Stimulated activated CD4-positive, alpha-beta T cell treated with anti-CD3 and anti-CD28 coated beads, Interleukin-4, amount 100 ng/mL, for 24 hours (primary cell): Measurements from ENCODE around the gene PLA2G3.
"Not testable (repeated sequence)": the region's sequence is repeated elsewhere in the genome, so short reads cannot be mapped to it uniquely, and the experiment has no call there.

Experiments used
- DNase-seq: peaks from one replicate; pipeline ENCODE4 v3.0.0-alpha.2; 2020

PLA2G3 gene

DNA sequence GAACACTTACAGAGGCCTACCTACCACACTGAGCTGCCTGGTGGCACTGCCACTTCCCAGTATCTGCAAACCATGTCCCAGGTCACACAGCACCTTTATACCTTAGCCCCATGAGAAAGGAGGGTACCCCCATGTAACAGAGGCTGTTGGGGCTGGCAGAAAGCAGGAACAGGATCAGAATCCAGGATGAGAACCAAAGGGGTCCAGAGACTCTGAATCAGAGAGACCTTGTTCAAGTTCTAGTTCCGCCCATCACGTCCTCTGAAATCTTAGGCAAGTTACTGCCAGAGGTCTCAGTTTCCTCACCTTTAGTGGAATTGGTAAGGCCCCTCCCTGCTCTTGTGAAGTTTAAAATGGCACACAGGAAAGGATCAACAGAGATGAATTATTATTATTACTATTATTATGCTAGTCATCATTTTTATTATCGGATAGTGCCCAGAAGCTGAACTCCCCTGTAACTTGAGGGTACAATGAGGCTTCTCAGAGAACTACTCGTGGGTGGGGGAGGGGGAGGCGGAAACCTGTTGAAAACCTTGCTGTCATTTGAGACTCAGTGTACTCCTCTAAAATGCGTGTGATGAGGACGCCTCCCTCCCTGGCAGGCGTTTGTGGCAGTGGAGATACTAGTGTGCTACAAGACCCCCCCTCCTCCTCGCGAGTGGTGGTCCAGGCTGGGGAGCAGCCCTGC, 42.2 kb downstream of the PLA2G3 start:
- DNase-seq: no peak

DNA sequence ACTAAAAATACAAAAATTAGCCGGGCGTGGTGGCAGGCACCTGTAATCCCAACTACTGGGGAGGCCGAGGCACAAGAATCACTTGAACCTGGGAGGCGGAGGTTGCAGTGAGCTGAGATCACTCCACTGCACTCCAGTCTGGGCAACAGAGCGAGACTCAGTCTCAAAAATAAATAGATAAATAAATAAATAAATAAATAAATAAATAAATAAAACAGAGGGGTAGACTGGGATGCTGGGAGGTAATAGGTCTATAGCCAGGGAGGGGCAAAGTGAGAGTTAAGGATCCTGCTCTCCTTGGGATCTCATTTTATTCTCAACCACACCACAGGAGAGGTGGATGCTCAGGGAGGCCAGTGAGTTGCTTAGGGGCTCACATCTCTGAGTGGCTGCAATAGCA, 42.8 kb downstream of the PLA2G3 start:
- not testable (repeated sequence) for DNase-seq

DNA sequence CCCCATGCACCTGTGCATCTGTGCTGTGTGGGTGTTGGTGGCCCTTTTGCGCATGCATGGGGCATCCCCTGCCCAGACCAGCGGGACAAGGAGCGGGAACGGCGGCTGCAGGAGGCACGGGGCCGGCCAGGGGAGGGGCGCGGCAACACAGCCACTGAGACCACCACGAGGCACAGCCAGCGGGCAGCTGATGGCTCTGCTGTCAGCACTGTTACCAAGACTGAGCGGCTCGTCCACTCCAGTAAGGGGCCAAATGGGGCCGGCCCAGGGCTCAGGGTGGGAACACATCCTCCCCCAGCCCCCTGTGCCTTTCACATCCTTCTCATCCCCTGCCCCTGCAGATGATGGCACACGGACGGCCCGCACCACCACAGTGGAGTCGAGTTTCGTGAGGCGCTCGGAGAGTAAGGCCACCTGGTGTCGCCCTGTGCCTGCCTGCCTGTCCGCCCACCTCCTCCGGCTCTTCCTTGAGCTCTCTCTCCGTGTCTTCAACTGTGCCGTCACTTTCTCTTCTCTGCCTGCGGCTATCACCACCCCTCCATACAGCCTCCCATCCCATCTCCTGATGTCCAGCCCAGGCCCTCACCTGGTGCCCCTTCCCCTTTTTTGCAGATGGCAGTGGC, 43.5 kb downstream of the PLA2G3 start:
- no peak for DNase-seq

DNA sequence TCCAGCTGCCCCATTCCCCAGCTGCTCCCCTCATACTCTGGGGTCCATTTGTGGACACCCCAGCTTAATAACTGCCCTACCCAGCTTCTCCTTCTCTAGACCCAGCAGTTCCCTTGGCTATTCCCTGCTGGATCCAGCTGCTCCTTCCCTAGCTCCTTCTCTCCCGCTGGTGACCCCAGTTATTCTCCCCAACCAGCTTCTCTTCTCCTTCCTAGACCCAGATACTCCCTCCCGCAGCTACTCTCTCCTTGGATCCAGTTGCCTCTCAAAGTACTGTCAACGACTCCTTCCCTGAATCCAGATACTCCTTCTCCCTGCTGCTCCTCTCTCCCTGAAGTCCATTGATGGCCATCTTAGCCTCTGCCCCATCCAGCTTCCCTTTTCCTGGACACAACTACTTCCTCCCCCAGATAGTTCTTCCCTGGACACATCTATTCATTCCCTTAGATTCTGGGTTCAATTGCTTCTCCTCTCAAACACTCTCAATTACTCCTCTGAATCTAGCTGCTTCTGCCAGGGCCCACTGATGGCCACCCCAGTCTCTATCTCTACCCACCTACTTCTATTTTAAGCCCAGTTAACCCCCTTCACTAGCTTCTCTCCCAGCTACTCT, 44.6 kb downstream of the PLA2G3 start:
- no peak for DNase-seq

DNA sequence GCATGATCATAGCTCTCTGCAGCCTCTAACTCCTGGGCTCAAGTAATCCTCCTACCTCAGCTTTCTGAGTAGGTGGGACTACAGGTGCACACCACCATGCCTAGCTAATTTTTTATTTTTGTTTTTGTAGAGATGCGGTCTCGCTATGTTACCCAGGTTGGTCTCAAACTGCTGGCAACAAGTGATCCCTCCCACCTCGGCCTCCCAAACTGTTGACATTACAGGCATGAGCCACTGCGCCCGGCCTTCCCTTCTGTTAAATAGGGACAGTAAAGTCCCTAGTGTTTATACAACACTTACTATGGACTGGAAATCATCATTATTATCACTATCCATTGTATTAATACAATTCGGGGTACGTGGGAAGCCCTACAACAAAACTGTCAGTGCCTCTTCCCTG, 45.6 kb downstream of the PLA2G3 start:
- DNase-seq: no peak

DNA sequence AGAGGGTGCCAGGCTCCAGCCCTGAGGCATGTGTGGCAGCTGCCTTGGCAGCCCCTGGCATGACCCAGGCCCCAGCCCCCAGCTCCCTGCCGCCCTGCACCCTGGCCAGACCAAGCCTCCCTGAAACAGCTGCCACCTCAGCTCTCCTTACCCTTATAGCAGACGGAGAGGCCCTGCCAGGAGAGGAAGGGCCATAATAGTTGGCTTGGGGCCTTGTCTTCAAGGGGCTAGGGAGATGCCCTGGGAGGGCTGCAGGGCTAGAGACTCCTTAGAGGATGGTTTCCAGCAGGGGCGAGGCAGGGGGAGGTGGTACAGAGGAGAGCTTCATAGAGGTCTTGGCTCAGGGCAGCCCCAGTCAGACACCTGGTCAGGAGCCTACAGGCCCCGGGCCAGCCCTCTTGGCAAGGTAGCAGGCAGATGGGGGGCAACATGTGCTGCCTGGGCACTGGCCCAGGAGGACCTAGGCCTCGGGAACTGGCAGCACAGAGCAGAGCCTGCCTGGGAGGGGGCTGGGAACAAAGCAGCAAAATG, 46.2 kb downstream of the PLA2G3 start:
- no peak for DNase-seq

DNA sequence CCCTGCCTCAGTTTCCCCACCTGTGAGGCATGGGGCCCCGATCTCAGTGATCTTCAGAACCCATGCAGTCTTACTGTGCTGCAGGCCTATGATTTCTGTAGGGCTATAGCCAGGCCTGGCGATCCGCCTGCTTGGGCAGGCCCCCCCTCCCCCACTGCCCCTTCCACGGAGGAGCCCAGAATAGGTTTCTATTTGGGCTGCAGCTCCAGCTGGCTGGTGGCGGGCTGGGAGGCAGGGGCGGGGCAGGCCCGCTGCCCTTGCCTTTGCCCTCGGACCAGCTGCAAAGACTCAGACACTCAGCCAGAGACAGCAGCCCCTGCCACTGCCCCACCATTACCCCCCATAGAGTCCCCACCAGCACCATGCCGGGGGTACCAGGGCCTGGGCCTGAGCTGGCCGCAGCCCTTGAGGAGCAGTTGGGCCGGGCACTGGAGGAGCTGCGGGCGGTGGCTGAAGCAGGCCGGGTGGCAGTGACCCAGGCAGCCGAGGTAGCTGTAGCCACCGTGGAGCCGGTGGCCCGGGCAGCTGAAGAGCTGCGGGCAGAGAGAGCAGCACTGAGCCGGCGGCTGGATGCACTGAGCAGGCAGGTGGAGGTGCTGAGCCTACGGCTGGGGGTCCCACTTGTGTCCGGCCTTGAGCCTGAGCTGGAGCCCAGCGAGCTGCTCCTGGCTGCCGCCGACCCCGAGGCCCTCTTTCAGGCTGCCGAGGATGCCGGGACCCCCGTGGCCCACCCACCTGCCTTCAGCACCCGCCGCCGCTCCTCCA, 47.0 kb downstream of the PLA2G3 start:
- no peak for DNase-seq

DNA sequence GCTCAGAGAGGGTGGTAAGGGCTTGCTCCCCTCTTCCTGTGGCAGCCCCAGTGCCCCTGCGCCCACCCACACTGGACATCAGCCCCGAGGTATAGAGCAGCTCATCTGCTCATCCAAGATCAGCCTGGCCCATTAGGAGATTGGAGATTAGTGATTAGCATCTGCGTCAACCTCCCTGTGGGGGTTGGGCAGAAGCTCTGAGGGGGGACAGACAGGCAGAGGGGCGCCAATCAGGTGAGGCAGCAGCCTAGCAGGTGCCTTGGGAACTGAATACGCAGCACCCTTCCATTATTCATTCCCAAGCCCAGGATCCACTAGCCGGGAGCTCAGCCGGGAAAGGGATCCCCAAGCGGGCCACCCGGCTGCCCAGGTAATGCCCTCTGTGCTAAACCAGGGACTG, 48.1 kb downstream of the PLA2G3 start:
- no peak for DNase-seq

DNA sequence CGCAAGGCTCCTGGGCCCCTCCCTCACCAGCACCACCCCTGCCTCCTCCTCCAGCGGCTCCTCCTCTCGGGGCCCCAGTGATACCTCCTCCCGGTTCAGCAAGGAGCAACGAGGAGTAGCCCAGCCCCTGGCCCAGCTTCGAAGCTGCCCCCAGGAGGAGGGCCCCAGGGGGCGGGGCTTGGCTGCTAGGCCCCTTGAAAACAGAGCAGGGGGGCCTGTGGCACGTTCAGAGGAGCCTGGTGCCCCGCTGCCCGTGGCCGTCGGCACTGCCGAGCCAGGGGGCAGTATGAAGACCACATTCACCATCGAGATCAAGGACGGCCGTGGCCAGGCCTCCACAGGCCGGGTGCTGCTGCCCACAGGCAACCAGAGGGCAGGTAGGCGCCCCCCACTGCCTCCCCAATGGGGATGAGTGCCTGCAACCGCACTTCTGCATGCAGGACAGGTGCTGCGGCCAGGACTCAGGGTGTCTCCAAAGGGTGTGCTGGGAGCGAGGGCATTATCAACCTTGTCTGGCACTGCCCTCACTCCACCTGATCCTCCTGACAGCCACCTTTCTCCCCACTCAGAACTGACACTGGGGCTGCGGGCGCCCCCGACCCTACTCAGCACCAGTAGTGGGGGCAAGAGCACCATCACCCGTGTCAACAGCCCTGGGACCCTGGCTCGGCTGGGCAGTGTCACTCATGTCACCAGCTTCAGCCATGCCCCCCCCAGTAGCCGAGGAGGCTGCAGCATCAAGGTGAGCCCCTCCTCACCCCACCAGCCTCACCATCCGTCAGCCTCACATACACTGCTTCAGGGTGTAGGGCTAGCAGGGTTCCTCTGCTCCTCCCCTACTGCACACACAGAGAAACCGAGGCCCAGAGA, 49.0 kb downstream of the PLA2G3 start:
- DNase-seq: no peak

DNA sequence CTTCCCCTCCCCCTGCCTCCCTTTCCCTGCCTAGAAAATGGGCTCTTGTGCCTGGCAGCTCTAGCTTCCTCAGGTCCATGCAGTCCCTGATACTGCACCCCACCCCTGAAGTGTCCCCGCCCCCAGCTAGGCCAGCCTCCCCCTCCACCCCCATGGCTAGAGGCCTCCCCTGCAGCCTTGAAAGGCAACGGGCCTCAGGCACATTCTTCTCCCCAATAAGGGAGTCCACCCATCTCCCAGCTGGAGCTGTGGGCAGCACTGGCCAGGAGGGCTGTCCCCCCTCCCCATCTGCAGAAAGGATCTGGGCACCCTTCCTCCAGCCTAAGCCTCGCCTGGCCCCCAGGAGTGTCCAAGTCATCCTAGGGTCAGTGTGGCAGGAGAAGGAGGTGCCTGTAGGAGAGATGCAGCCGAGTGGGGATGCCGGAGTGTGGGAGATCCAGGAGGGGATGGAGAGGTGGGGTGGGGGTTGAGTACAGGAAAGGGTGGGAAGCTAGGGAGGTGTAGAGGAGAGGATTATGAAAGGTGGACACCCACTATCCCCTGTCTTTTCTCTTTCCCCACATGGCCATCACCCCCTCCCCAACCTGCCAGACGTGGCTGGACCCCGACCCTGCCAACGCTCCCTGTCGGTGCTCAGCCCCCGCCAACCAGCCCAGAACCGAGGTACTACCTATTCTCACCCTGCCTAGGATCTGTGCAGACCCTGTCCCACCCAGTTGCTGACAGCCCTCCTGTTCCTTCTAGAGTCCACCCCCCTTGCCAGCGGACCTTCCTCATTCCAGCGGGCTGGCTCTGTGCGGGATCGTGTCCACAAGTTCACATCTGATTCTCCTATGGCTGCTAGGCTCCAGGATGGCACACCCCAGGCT, 49.9 kb downstream of the PLA2G3 start:
- DNase-seq: no peak

DNA sequence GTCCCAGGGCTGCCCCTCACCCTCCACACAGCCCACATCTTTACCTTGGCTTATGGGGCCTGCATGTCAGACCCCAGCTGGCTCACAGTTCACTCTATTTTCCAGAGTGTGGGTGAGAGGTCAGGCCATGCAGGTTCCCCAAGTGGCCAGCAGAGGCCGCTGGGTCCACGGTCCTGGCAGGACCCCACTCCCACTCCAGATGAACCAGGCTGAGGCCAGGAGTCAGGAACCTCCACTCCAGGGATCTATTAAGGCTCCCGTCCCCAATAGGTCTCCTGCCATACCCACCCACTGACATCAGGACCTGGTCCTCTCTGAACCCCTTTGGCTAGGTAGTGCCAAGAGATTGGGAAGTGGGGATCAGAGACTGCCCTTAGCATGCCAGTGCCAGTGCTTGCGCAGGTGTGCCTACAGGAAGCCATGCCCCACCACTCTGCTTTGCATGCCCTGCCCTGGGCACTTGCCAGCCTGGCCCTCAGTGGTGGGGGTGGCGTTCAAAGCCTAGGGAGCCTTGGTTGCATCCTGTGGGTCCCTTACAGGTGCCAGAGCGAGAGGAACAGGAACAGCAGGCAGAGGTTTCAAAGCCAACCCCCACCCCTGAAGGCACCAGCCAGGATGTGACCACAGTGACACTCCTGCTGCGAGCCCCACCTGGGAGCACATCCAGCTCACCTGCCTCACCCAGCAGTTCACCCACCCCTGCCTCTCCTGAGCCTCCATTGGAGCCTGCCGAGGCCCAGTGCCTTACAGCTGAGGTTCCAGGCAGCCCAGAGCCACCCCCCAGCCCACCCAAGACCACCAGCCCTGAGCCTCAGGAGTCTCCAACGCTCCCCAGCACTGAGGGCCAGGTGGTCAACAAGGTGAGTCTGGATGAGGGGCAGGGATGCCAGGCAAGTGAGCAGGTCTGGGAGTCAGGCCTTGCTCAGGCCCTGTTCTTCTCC, 50.9 kb downstream of the PLA2G3 start:
- DNase-seq: peak; percentile 38

DNA sequence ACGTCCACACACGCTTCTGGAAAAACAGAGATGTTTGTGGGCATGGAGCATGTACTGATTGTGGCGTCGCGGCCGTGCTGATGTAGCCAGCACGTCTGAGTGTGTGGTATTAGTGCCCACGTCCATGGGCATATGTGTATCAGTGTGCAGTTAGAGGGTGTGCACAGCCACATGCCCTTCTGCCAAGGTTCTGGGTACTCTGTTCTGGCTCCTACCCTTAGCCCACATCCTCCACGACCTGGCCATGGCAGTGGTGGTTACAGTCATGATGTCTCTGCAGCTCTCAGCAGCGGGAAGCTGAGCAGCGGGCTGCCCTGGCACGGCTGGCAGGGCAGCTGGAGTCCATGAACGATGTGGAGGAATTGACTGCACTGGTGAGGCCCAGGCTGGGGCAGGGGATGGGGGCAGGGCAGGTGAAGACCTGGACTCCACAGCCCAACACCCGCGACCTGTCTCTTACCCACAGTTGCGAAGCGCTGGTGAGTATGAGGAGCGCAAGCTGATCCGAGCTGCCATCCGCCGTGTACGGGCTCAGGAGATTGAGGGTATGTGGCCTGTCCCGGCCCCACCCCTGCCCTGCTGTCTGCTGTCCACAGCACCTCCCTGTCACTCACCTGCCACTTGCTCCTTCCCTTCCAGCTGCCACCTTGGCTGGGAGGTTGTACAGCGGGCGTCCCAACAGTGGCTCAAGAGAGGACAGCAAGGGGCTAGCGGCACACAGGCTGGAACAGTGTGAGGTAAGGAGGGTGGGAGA, 51.9 kb downstream of the PLA2G3 start:
- DNase-seq: no peak

DNA sequence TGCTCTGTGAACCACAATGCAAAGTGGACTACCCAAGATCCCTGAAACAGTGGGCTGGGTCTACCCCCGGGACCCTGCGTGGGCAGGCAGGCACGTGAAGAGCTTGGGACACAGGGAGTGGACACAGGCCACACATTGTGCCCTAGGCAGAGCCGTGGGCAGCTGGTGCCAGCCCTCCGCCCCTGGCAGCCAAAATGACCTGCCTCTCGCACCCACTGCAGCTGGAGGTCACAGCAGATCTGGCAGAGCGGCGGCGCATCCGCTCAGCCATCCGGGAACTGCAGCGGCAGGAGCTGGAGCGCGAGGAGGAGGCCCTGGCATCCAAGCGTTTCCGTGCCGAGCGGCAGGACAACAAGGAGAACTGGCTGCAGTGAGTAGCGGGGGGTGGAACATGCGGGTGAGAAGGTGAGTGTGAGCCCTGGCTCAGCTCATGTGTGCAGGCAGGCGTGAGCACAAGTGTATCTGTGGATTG, 52.5 kb downstream of the PLA2G3 start:
- no peak for DNase-seq

DNA sequence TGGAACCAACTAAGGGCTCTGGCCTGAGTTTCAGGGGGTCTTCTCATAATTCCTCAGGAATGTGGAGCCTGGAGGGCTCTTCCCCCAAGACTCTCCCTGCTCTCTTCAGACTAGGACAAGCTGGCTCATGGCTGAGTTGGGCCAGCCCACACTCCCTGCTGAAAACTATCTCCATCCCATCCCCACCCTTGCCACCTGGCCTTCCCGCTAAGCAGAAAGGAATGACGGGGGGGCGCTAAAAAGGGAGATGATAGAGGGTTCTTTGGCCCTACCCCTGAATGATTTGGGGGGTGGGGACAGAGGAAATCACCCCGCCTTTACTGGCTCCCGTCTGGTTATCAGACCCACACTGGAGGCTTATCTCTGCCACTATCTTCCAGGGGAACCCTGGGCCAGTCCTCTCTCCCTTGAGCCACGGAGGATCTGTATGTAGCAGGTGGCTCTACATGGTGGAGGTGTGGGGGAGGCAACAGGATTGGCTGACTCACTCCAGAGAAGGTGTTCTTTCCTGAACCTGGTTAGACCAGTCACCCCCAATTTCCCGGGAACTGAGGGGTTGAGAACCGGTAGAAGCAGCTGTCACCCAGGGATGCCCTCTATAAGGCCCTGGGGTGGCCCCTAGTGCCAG, 53.5 kb downstream of the PLA2G3 start:
- DNase-seq: no peak

DNA sequence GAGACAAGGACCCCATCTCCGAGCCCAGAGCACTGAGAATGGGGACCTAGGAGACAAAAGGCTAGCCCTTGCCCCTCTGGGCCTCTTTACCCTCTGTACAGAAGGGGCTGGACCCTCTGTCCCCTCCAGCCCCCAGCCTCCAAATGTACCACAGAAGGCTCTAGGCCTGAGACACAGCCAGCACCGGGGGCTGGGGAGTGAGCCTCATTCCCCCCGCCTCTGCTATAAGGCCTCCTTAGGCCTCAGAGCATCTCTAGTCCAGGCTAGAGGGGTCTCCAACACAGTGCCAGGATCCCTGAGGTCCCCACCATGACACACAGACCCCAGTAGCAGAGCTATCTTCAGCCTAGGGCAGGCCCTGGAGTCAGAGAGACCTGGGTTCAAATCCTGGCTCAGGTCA, 54.4 kb downstream of the PLA2G3 start:
- no peak for DNase-seq

DNA sequence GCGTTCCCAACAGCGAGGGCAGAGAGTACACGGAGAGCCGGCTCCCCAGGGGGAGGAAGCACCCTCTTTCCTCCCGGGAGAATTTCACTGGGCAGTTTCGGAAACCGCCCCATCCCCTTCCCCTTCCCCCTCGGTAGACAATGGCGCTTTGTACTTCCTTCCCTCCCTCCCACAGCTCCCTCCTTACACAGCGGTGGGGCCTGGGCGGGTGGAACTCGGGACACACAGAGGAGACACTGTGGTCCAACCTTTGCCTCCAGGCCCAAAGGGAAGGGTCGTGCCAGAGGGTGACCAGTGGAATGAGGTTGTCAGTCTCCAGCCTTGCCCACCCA, 54.8 kb downstream of the PLA2G3 start:
- DNase-seq: no peak

DNA sequence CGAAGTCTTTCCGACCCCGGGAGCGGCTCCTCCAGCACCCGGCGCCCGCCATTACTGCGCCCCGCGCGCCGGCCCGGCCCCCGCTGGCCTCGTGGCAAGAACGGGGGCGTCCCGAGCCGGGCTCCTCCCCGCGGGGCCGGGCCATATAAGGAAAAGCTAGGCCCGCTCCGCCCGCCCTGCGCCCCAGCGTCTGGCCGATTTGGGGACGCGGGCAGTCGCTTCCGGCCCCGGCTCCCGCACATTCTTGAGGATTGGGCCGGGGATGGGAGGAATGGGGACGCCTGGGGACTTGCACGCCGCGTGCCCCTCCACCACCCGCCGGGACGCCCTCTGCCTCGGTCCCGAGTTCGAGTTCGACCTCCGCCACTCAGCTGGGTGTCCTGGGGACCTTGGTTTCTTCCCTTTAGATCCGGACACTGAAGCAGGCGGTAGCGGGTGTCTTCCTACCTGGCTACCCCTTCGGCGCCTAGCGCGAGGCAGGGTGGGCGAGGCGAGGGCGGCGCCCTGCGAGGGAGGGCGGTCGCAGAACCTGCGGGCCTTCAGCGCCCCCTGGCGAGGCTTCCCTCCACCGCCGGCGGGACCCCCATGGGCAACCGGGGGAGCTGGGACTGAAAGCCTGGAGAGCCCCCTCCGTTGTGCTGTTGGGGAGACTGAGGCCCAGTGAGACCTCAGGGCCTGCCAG, 55.4 kb downstream of the PLA2G3 start:
- peak; percentile 89 for DNase-seq
